Testis (tissue), 3 donors: ENCODE results near the gene ITGA5. TPM values are rescaled to one million over a fixed set of nuclear protein-coding genes. Genes with fewer than 3 reads are reported as not detected.

Experiments used
- DNase-seq: peaks from one replicate; pipeline ENCODE4 v3.0.0-alpha.2; 2019
- H3K27ac ChIP-seq, 2 donors: fragments of 200-600 bp; sonication (generic); one replicate each; pipeline ENCODE4 v1.5.1; 2019
- H3K27me3 ChIP-seq: fragments of 200-600 bp; sonication (generic); one replicate; pipeline ENCODE4 v1.5.1; 2019
- H3K36me3 ChIP-seq: fragments of 200-600 bp; sonication (generic); one replicate; pipeline ENCODE4 v1.5.1; 2017; ENCODE audit warnings: low read depth; ENCODE audit errors: missing control alignments
- H3K4me1 ChIP-seq: fragments of 200-600 bp; sonication (generic); one replicate; pipeline ENCODE4 v1.5.1; 2019
- H3K4me3 ChIP-seq, 2 donors: fragments of 200-600 bp; sonication (generic); one replicate each; pipeline ENCODE4 v1.5.1; 2017 to 2019
- H3K9me3 ChIP-seq: fragments of 200-600 bp; sonication (generic); one replicate; pipeline ENCODE4 v1.5.1; 2017
- CTCF ChIP-seq, 3 experiments: fragments of 450-650 bp in 2 of 3; fragments of 200-600 bp in 1 of 3; sonication (generic) in 1 of 3; IDR thresholded peaks; one replicate each; pipeline ENCODE4 v1.5.1; 2016 to 2019; ENCODE audit warnings: antibody characterized with exemption in 3 of 3, mild to moderate bottlenecking in 2 of 3, moderate library complexity in 1 of 3
- POLR2A ChIP-seq: fragments of 450-650 bp; IDR thresholded peaks from one replicate; pipeline ENCODE4 v1.6.1; 2017; ENCODE audit warnings: antibody characterized with exemption, mild to moderate bottlenecking, moderate library complexity
- WGBS, 2 donors: methylation state at CpG; one replicate each; pipeline ENCODE4 v1.1.5; 2018; 5-methylcytosine and 5-hydroxymethylcytosine counted together
- intact Hi-C: fragments of 100-400 bp; cut with DNase I; formaldehyde crosslinking; loops from one replicate; pipeline ENCODE4 v1.15.1; 2023; ENCODE audit warnings: low total_unique reads
- polyA plus RNA-seq: library from polyadenylated mRNA; stranded (reverse); fragments of 350-450 nt; fragmentation: Illumina TruSeq; extraction: RNeasy Lipid Tissue Mini Kit (QIAGEN cat#74804); gene quantifications from one replicate; pipeline ENCODE4 v1.2.3, GENCODE V29; 2014; ENCODE audit warnings: low read depth, low replicate concordance; ENCODE audit not compliant: insufficient read depth
- total RNA-seq, 2 donors: library from RNA; depleted of rRNA; stranded (reverse); fragments of >200 nt; gene quantifications; one replicate each; pipeline ENCODE4 v1.2.3, GENCODE V29; 2016

The ITGA5 gene
- total and polyA plus RNA-seq, 3 donors from 2014 or later, result 9.0 to 16.3 (median 10.7) TPM

- H3K9me3 ChIP-seq, result no peaks in the 10 kb centered on the region
- WGBS, 2 donors, result 87 to 90% methylated on average over 4 of the region's 4 CpGs
- H3K27ac ChIP-seq, result no peak overlapping the region
- TF ChIP-seq POLR2A, result no peak
- no peak for TF ChIP-seq CTCF (IDR thresholded peaks at IDR 0.05)
- no peak for DNase-seq
- H3K36me3 ChIP-seq, result no peaks in the 10 kb centered on the region
- intact Hi-C loops, result no loop called here
- peaks cover 4% of the 10 kb centered on the region for H3K4me1 ChIP-seq
- no peak overlapping the region for H3K4me3 ChIP-seq
- no peaks in the 10 kb centered on the region for H3K27me3 ChIP-seq
Measured at GRCh38 chr12:54432815-54433164, 13.7 kb upstream of the ITGA5 start.

GRCh38 chr12:54431911-54432814 is 13.1 kb upstream of the ITGA5 start:
- peaks cover 4% of the 10 kb centered on the region for H3K4me1 ChIP-seq
- H3K27me3 ChIP-seq, result no peaks in the 10 kb centered on the region
- H3K9me3 ChIP-seq, result no peaks in the 10 kb centered on the region
- TF ChIP-seq CTCF (IDR thresholded peaks at IDR 0.05), result no peak
- no peak for TF ChIP-seq POLR2A
- no peak overlapping the region for H3K4me3 ChIP-seq
- WGBS, 2 donors, result 50 to 51% methylated on average over 9 of the region's 9 CpGs
- H3K36me3 ChIP-seq, result no peaks in the 10 kb centered on the region
- intact Hi-C loops, result no loop called here
- no peak overlapping the region for H3K27ac ChIP-seq
- no peak for DNase-seq

- no peaks in the 10 kb centered on the region for H3K36me3 ChIP-seq
- H3K4me3 ChIP-seq, result no peak overlapping the region
- H3K4me1 ChIP-seq, result peaks cover 4% of the 10 kb centered on the region
- no peak for DNase-seq
- no peaks in the 10 kb centered on the region for H3K9me3 ChIP-seq
- no peak for TF ChIP-seq CTCF (IDR thresholded peaks at IDR 0.05)
- TF ChIP-seq POLR2A, result no peak
- WGBS, 2 donors, result 87 to 92% methylated on average over 5 of the region's 5 CpGs
- intact Hi-C loops, result no loop called here
- H3K27ac ChIP-seq, result no peak overlapping the region
- H3K27me3 ChIP-seq, result no peaks in the 10 kb centered on the region
Measured at GRCh38 chr12:54430471-54431069, 11.5 kb upstream of the ITGA5 start.

- TF ChIP-seq CTCF (IDR thresholded peaks at IDR 0.05), result no peak
- TF ChIP-seq POLR2A, result no peak
- intact Hi-C loops, result no loop called here
- no peak for DNase-seq
- H3K36me3 ChIP-seq, result no peaks in the 10 kb centered on the region
- no peaks in the 10 kb centered on the region for H3K9me3 ChIP-seq
- WGBS, 2 donors, result 84 to 88% methylated on average over 3 of the region's 3 CpGs
- no peaks in the 10 kb centered on the region for H3K27me3 ChIP-seq
- H3K4me1 ChIP-seq, result peaks cover 4% of the 10 kb centered on the region
- H3K4me3 ChIP-seq, result no peak overlapping the region
- H3K27ac ChIP-seq, result no peak overlapping the region
Measured at GRCh38 chr12:54429014-54429471, 10.0 kb upstream of the ITGA5 start.
